B cell (primary cell): Measurements from ENCODE around the gene ZNF304. TPM values are rescaled to one million over a fixed set of nuclear protein-coding genes. Genes with fewer than 3 reads are reported as not detected.
"Not testable (repeated sequence)": the region's sequence is repeated elsewhere in the genome, so short reads cannot be mapped to it uniquely, and the experiment has no call there.

ENCODE experiments used
- ATAC-seq: fragments of 200-7000 bp; cut with Tn5 transposase; one replicate; pipeline ENCODE4 v1.10.0; 2021; ENCODE audit warnings: low read depth, mild to moderate bottlenecking, moderate number of reproducible peaks, moderate library complexity
- CTCF ChIA-PET: fragments of 350-600 bp; sonication (Branson Sonifier 250); formaldehyde crosslinking; loops from one replicate; lab custom pipeline; 2021; ENCODE audit warnings: antibody characterized with exemption, inconsistent platforms; lab: Charles Lee
- POLR2A ChIA-PET: fragments of 350-600 bp; sonication (Branson Sonifier 250); formaldehyde crosslinking; loops from one replicate; lab custom pipeline; 2021; ENCODE audit warnings: antibody characterized with exemption; lab: Charles Lee
- DNase-seq: peaks from one replicate; pipeline ENCODE4 v3.0.0; 2013
- H2AFZ ChIP-seq: 2 replicates; pipeline ENCODE4 v1.6.1; 2012; ENCODE audit warnings: mild to moderate bottlenecking, low read depth, low read length; ENCODE audit not compliant: insufficient read depth, poor library complexity, severe bottlenecking
- H3K27ac ChIP-seq, 2 donors: 1 replicate in 1 of 2; 2 replicates in 1 of 2; pipeline ENCODE4 v1.5.1; 2012 to 2013; ENCODE audit warnings: low read length in 2 of 2, mild to moderate bottlenecking in 2 of 2, moderate library complexity in 1 of 2
- H3K27me3 ChIP-seq, 4 experiments: fragments of 200-600 bp in 1 of 4; sonication (generic) in 1 of 4; replicated peaks in 1 of 4; 1 replicate in 2 of 4; 2 replicates in 2 of 4; pipeline versions ENCODE4 v1.6.1 to v1.7.0; 2013 to 2016; ENCODE audit warnings: low read length in 3 of 4, mild to moderate bottlenecking in 2 of 4, mixed read lengths in 1 of 4, moderate library complexity in 1 of 4; ENCODE audit not compliant: insufficient read depth in 4 of 4, control insufficient read depth in 3 of 4; ENCODE audit errors: control extremely low read depth in 1 of 4
- H3K36me3 ChIP-seq, 2 experiments: replicated peaks in 1 of 2; 1 replicate in 1 of 2; 2 replicates in 1 of 2; pipeline versions ENCODE4 v1.6.1 to v1.7.1; 2013; ENCODE audit warnings: low read length in 1 of 2; ENCODE audit not compliant: insufficient read depth in 2 of 2, control insufficient read depth in 1 of 2; ENCODE audit errors: control extremely low read depth in 1 of 2, extremely low read depth in 1 of 2
- H3K4me1 ChIP-seq, 2 donors: fragments of 200-600 bp in 1 of 2; sonication (generic) in 1 of 2; 1 replicate in 1 of 2; 2 replicates in 1 of 2; pipeline versions ENCODE4 v1.5.1 to v1.6.1; 2013 to 2017; ENCODE audit warnings: low read length in 2 of 2; ENCODE audit not compliant: control insufficient read depth in 2 of 2, insufficient read depth in 2 of 2
- H3K4me2 ChIP-seq: replicated peaks from 2 replicates; pipeline ENCODE3; 2012; ENCODE audit warnings: mild to moderate bottlenecking, low read depth, low read length; ENCODE audit not compliant: poor library complexity, severe bottlenecking
- H3K4me3 ChIP-seq, 5 experiments: fragments of 200-600 bp in 1 of 5; sonication (generic) in 1 of 5; 1 replicate in 3 of 5; 2 replicates in 2 of 5; pipeline versions ENCODE4 v1.5.1 to v1.7.0; 2011 to 2016; ENCODE audit warnings: low read length in 4 of 5, mild to moderate bottlenecking in 4 of 5, low read depth in 2 of 5, control low read depth in 1 of 5, moderate library complexity in 1 of 5; ENCODE audit not compliant: insufficient read depth in 1 of 5; ENCODE audit errors: control extremely low read depth in 1 of 5, extremely low read depth in 1 of 5
- H3K79me2 ChIP-seq: fragments of 200-600 bp; sonication (generic); one replicate; pipeline ENCODE4 v1.6.0; 2016; ENCODE audit warnings: low read length; ENCODE audit not compliant: control insufficient read depth, insufficient read depth
- H3K9ac ChIP-seq: fragments of 200-600 bp; sonication (generic); 2 replicates; pipeline ENCODE4 v1.6.1; 2017; ENCODE audit warnings: mild to moderate bottlenecking, low read length, moderate library complexity
- H3K9me3 ChIP-seq, 3 donors: one replicate each; pipeline versions ENCODE4 v1.6.1 to v1.7.1; 2013; ENCODE audit warnings: low read length in 2 of 3; ENCODE audit not compliant: control insufficient read depth in 2 of 3, insufficient read depth in 1 of 3; ENCODE audit errors: control extremely low read depth in 1 of 3
- H4K20me1 ChIP-seq: 2 replicates; pipeline ENCODE4 v1.6.0; 2012; ENCODE audit warnings: mild to moderate bottlenecking, low read length; ENCODE audit not compliant: insufficient read depth, control insufficient read depth, poor library complexity, severe bottlenecking
- H3K27ac Mint-ChIP-seq: one replicate; pipeline ENCODE4 v1.8.0; 2021; ENCODE audit warnings: mixed read lengths
- H3K27me3 Mint-ChIP-seq: one replicate; pipeline ENCODE4 v1.8.0; 2021; ENCODE audit warnings: mixed read lengths
- H3K4me1 Mint-ChIP-seq: one replicate; pipeline ENCODE4 v1.8.0; 2021; ENCODE audit warnings: mixed read lengths
- H3K4me3 Mint-ChIP-seq: one replicate; pipeline ENCODE4 v1.8.0; 2021; ENCODE audit warnings: mixed read lengths
- H3K9me3 Mint-ChIP-seq: one replicate; pipeline ENCODE4 v1.8.0; 2022; ENCODE audit warnings: mixed read lengths; ENCODE audit not compliant: insufficient read depth
- EZH2 ChIP-seq: IDR thresholded peaks from 2 replicates; pipeline ENCODE4 v1.6.1; 2012; ENCODE audit warnings: borderline replicate concordance, low read depth, mild to moderate bottlenecking, moderate library complexity, low read length; ENCODE audit not compliant: insufficient read depth, poor library complexity, severe bottlenecking
- WGBS: methylation state at CpG from one replicate; pipeline ENCODE4 v1.1.5; 2013; ENCODE audit warnings: missing lambda C conversion rate; ENCODE audit not compliant: insufficient coverage; 5-methylcytosine and 5-hydroxymethylcytosine counted together
- intact Hi-C: fragments of 100-400 bp; cut with micrococcal nuclease; formaldehyde crosslinking; loops from one replicate; pipeline ENCODE4 v1.10.0; 2022
- polyA plus RNA-seq: library from polyadenylated mRNA; depleted of rRNA; stranded (reverse); fragments of >200 nt; gene quantifications from 2 replicates; pipeline ENCODE4 v1.2.3, GENCODE V29; 2012
- total RNA-seq, 2 donors: library from RNA; stranded (reverse); fragments of 120-200 nt in 1 of 2; gene quantifications; 1 replicate in 1 of 2; 2 replicates in 1 of 2; pipeline versions ENCODE4 v1.2.3 to v1.2.4, GENCODE V29; 2013 to 2022
- TF ChIP-seq, protein P1 (sequence below): fragments of 200-600 bp; IDR thresholded peaks from one replicate; pipeline ENCODE4 v1.8.0; 2022; ENCODE audit warnings: antibody characterized with exemption, mild to moderate bottlenecking

Gene ZNF304
- total and polyA plus RNA-seq, 2 donors (not counting 1 experiment from before 2014, with no cell fraction given) = 5.0 to 16.2 TPM

DNA sequence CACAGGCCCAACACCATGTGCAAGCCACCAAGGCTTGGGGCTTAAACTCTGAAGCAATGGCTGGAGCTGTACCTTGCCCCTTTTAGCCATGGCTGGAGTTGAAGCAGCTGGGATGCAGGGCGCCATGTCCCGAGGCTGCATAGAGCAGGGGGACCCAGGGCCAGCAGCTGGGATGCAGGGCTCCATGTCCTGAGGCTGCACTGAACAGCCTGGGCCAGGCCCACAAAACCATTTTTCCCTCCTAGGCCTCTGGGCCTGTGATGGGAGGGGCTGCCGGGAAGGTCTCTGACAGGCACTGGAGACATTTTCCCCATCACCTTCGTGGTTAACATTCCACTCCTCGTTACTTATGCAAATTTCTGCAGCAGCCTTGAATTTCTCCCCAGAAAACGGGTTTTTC lies 23.1 kb downstream of the ZNF304 start:
- Histone ChIP-seq H3K9ac (no peak overlapping the region), H3K27me3 (no peaks in the 10 kb centered on the region), H3K27ac (no peak overlapping the region), H3K4me3 (no peak overlapping the region), H3K4me1 (no peaks in the 10 kb centered on the region), H3K36me3 (peaks cover 5 to 49% of the 10 kb centered on the region in 2 experiments), H2AFZ (no peak overlapping the region), H3K4me2 (no peak overlapping the region), H3K79me2 (peaks cover 5% of the 10 kb centered on the region), H3K9me3 (peaks cover 11 to 32% (median 30%) of the 10 kb centered on the region in 3 donors), H4K20me1 (no peaks in the 10 kb centered on the region)
- Mint-ChIP-seq H3K4me1 (no peaks in the 10 kb centered on the region), H3K9me3 (peaks cover 12% of the 10 kb centered on the region), H3K27ac (no peak overlapping the region), H3K4me3 (no peak overlapping the region), H3K27me3 (no peaks in the 10 kb centered on the region)
- TF ChIP-seq EZH2 = no peak
- TF ChIP-seq, protein P1, sequence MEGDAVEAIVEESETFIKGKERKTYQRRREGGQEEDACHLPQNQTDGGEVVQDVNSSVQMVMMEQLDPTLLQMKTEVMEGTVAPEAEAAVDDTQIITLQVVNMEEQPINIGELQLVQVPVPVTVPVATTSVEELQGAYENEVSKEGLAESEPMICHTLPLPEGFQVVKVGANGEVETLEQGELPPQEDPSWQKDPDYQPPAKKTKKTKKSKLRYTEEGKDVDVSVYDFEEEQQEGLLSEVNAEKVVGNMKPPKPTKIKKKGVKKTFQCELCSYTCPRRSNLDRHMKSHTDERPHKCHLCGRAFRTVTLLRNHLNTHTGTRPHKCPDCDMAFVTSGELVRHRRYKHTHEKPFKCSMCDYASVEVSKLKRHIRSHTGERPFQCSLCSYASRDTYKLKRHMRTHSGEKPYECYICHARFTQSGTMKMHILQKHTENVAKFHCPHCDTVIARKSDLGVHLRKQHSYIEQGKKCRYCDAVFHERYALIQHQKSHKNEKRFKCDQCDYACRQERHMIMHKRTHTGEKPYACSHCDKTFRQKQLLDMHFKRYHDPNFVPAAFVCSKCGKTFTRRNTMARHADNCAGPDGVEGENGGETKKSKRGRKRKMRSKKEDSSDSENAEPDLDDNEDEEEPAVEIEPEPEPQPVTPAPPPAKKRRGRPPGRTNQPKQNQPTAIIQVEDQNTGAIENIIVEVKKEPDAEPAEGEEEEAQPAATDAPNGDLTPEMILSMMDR = no peak
- ChIA-PET POLR2A (no interaction called here), CTCF (no interaction called here)
- WGBS = 95% methylated on average over 6 of the region's 6 CpGs
- intact Hi-C loops = no loop called here
- DNase-seq = no peak
- ATAC-seq = no peak

DNA sequence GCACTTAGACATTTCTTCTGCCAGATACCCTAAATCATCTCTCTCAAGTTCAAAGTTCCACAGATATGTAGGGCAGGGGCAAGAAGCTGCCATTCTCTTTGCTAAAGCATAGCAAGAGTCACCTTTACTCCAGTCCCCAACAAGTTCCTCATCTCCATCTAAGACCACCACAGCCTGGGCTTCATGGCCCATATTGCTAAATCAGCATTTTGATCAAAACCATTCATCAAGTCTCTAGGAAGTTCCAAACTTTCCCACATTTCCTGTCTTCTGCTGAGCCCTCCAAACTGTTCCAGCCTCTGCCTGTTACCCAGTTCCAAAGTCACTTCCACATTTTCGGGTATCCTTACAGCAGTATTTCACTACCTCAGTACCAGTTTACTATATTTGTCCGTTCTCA lies 23.6 kb downstream of the ZNF304 start:
- POLR2A ChIA-PET, H3K4me2 ChIP-seq, DNase-seq, H3K79me2 ChIP-seq, ATAC-seq, H4K20me1 ChIP-seq, H3K27me3 ChIP-seq, H3K4me1 ChIP-seq, H3K9ac ChIP-seq, H3K27me3 Mint-ChIP-seq, H3K27ac Mint-ChIP-seq, H3K27ac ChIP-seq, H2AFZ ChIP-seq, H3K4me3 Mint-ChIP-seq, intact Hi-C loops, H3K4me3 ChIP-seq, H3K4me1 Mint-ChIP-seq: not testable (repeated sequence)
- Histone ChIP-seq H3K9me3 (peaks cover 11 to 37% (median 33%) of the 10 kb centered on the region in 3 donors), H3K36me3 (peaks cover 5 to 49% of the 10 kb centered on the region in 2 experiments)
- WGBS = no CpG with 5 or more reads among the region's 2 CpGs
- CTCF ChIA-PET = interaction anchor here (0.6 kb wide), 1 partner anchor 215 kb away, joined by 3 read pairs; no protein-coding TSS in a partner anchor
- H3K9me3 Mint-ChIP-seq = peaks cover 16% of the 10 kb centered on the region
